GM18519 (cell line): ENCODE data around the gene CA5A.

ENCODE experiments used
- ATAC-seq: cut with Tn5 transposase; IDR thresholded peaks from one replicate; pipeline ENCODE4 v1.9.1; 2021; ENCODE audit warnings: mild to moderate bottlenecking, moderate library complexity; ENCODE audit not compliant: unreplicated experiment, low FRiP score

CA5A gene

DNA sequence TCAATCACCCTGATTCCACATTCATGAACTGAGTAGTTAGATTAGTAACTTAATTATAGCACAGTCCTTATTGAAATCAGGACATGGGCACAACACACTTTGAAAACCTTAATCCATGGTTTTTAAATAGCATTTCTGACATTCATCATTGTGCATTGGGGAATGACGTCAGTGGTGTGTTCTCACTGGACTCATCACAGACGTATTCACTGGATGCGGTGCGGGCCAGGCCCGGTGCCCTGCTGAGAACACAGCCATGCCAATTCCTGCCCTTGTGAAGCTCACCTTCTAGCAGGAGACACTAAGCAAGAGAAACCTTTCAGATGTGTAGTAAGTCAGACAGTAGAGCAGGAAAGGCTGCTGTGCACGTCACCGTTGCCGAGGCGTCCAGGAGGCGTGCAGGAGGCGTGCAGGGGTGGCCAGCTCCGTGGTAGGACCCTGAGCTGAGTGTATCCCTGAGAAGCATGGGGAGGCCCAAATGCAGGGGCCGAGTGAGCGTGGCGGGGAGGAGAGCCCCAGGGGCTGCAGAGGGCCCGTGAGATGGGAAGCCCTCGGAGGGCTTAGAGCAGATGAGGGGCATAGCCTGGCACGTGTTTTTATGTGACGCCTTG lies 27.8 kb upstream of the CA5A start:
- ATAC-seq, result no peak

DNA sequence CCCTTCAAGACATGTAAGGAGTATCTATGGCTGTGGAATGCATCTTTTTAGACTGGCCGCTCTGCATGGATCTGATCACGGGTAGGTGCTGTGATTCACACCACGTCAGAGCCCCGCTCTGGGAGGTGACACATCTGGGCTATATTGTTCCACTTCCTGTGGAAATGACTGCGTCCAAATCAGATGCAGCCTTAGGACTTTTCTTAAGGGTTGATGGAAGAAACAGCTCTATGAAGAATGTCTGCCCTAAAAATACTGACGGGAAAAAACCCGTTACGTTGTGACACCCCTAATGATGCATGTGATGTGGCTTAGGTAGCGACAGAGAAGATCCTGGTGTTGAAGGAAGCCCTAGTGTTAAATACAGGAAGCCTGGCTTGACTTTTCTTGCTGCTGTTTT lies 27.1 kb upstream of the CA5A start:
- ATAC-seq, result no peak

- ATAC-seq, result no peak
Measured at GRCh38 chr16:87961623-87962022, 25.3 kb upstream of the CA5A start.

DNA sequence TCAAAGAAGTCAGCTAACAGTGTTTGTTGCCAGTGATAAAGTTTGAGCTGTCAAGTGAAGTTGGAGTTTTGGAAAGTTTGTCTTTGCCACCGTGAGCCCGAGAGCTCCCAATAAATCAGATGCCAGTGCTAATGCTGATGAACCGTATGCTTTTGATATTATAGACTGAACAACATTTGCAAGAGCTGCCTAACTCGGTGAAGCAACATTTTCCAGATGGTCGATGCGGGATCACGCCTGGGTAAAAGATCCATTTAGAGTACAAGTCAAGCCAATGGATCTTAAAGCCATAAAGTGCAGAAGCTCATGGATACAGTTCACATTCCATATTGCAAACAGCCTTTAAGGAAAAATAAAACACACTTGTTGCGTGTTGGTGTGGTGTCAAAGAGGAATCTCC lies 24.5 kb upstream of the CA5A start:
- ATAC-seq, result no peak

- ATAC-seq, result no peak
Measured at GRCh38 chr16:87960296-87960695, 24.0 kb upstream of the CA5A start.

DNA sequence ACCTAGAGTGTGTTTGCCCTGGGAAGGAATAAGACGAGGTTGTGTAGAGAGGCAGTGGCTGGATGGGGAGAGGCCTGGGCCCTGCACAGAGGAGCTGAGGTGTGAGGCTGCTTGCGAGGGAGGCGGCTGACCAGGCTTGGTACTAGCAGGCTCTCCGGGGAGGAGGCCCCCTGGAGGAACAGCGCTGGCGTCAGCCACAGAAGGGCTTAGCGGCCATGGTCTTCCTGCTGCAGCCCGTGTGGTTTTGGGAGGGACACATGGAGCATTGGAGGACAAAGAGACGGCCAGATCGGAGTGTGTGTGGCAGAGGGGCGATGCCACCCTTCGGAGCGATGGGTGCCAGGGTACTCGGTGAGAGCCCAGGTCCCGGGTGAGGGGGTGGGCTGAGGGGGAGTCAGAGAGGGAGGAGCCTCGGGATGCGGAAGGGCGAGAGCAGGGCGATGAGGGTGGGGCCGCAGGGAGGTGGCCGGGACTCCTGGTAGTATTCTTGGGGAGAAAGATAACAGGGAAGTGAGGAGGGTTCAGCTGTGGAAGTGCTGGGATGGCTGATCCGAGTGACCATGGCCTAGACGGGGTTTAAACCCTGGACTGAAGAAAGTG lies 23.2 kb upstream of the CA5A start:
- no peak for ATAC-seq

- no peak for ATAC-seq
Measured at GRCh38 chr16:87958632-87959031, 22.3 kb upstream of the CA5A start.

GRCh38 chr16:87957296-87958094 lies 21.2 kb upstream of the CA5A start:
- no peak for ATAC-seq

GRCh38 chr16:87956365-87957231 lies 20.3 kb upstream of the CA5A start:
- ATAC-seq, result no peak

DNA sequence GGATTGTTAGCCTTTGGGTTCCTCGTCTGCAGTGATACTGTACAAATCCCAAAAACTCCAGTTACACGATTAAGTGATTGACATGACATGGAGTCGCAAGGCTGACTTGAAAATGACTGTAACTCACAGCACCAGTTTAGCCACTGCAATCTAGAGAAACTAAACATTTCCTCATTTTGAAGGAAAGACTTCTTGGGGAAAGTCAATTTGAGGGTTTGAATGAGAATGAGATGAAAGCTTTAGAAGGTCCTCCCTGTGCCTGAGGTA lies 19.7 kb upstream of the CA5A start:
- ATAC-seq, result no peak

DNA sequence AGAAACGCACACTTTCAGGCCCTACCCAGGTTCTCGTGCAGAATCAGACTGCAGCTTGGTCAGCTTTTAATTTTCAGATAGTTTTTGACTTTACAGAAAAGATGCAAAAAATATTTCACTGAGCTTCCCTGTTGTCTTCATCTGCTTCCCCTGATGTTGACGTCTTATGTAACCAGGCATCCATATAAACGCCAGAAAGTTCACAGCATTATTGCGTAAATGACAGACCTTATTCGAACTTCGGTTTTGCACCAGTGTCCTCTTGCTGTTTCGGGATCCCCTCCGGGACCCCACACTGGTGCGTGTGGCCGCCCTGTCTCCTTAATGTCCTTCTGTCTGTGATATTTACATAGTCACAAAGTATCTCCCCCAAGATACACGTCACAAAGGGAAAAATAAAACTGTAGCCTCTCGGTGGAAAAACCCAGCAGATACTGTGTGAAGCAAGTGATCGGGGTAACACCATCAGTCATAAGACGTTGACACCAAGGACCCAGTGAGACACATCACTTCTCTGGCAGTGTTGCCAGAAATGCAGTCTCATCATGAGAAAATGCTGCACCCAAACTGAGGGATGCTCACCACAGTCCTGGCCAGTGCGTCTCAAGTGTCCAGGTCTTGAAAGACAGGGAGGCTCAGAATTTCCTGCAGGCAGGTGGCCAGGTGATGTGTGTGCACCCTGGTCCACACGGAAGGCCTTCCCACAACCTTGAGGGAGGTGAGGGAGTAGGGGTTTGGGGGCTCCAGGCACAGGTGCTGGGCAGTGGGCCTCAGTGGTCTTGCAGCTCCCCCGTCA lies 19.2 kb upstream of the CA5A start:
- ATAC-seq, result no peak

DNA sequence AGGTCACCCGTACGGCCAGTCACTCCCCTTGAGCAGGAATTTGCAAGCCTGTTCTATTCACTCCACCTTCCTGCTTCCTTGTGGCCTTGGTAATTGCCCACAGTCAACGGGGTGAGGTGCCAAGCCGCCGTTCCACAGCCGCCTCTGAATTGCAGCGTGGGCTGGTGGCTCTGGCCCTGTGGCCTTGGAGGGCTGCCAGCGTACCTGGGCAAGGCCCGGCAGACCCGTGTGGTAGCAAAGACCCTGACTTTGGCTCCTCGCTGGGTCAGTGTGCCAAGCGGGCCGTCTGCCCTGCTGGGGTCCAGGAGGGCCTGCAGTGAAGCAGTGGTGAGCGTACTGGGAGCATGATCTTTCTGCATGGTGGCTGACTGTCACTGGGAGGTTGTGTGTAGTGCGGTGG lies 18.5 kb upstream of the CA5A start:
- no peak for ATAC-seq

DNA sequence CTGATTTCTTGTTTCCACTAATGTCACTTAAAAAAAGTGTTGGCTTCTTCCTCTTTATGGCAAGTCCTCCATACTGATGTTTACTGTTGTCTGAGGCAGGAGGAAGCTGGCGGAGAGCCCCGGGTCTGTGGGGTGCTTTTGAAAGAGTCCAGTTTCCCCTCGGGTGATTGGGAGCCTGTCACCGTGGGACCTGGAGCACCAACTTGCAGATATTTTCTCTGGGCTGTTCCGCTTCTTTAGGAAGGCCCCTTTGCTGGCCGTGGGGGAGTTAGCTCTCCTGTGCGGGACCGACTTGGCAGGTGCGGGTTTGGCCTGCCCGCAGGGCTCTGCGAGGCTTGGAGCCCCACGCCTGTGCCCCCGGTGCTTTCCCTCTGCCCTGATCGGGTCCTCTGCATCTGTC lies 18.0 kb upstream of the CA5A start:
- no peak for ATAC-seq

DNA sequence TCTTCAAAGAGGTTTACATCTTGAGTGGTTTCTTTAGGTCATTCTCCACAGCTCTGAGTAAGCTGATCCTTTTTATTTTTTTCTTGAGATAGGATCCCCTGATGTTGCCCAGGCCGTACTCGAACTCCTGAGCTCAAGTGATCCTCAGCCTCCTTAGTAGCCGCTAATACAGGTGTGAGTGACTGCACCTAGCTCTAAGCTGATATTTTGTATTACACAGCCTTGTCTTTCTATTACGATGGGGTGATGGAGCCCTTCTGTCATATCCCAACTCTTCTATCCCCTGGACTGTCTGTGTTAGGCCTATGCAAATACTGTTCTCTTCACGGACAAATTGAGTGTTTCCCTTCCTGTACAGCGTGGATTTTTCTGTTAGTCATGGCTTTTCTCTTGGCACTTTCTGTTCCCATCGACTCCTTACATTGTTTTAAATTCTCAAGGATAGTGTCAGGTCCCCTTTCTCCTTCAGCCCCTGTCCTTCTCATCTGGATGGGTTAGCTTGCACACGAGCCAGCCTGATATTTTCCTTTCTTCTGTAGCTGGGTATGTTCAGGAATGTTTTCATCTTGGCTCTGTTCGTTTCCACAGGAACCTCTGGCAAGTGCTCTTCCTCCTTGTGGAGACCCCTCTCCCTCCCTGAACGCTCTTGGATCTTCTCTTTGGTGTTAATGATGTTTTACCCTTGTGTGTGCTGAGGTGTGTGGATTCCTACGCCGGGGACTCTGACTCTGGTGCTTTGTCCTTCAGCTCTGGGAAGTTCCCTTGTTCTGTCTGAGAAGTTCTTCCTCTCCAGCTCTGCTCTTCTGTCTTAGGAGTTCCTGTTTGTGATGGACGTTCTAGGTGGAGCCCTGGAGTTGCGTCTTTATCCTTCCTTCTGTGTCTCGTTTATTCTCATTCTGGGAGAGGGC lies 17.2 kb upstream of the CA5A start:
- no peak for ATAC-seq

DNA sequence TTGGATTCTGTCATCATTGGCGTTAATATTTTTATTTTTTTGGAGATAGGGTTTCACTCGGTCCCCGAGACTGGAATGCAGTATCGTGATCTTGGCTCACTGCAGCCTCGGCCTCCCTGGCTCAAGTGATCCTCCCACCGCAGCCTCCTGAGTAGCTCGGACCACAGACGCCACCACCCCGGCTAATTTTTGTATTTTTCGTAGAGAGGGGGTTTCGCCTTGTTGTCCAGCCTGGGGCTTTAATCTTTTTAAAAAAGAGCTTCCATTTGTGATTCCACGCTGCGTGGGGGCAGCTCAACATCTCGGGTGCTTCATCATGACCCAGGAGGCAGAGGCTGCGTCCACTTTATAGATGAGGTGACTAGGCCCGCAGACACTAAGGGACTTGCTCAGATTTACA lies 16.4 kb upstream of the CA5A start:
- ATAC-seq, result no peak

DNA sequence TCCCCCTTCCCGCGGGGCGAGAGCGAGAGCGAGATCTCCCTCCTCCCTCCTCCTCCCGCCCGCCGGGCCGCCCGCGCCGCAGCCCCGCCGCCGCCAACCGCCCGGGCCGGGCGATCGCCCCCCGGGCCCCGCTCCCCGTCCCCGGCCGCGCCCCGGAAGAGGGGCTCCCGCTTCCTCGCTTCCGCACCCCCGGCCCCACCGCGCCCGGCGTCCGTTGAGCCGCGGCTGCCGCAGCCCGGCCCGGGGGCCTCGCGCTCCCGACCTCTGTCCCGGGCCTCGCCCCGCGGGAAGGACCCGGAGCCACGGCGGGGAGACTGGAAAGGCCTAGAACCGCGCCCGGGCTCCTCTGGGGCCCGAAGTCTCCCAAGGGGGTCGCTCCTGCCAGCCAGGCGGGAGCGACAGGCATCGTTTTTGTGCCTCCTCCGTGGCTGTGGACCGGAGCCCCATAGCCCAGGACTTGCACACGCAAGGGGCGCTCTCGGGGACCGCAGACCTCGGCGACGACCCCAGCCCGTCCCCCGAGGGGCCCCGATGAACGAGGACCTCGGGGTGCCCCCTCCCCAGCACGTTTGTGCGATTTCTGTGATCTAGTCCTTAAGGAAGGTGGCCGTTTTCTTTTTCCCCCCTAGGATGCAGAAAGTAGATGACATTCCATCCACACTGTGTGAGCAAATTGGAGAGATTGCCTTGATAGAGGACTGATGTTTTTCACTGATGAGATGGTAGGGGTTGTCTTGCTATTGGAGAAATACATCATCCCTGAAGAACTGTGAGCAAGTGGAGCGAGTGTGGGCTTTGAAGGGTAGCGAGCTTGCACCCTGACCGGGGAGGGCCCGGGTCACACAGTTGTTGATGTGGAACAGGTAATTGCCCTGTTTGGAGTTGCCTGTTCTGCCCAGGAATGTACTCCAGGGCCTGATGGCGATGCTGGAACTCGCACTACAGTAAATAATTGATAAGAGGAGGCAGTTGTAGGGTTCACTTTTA lies 15.5 kb upstream of the CA5A start:
- peak; percentile 7 for ATAC-seq

DNA sequence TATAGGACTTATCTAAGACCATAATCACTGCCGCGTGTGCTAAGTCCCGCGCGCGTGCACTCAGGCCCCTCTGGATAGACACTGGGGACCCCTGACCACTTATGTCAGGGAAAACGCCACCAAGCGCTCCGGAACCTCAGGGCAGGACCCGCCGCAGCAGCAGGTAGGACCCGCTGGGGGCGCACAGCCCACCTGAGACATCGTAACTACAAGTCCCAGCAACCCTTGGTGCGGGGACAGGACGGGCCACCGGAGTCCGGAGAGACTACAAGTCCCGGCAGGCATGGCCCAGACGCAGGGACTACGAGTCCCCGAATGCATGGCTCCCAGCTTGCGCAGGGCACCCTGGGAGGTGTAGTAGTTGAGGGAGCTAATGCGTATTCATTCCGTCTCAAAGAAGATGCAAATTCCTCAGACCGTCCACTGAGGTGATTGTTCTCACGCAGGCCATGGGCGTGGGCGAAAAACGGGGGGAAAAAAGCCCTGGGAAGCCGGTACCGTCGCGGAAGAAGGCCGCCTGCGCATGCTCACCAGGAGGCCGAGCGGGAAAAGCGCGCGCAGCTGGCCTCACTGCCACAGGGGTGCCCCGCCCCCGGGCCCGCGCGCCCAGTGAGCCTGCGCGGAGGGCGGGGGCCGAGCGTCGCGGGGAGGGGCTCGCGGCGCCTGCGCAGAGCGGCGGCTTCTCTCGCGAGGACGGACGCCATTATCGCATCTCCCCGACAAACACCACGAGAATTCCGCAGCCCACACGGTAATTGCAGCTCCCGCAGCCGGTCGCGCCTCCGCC lies 14.6 kb upstream of the CA5A start, which contains the start of gene BANP:
BANP (plus strand) TSS at position 670 of the 787 bp plus-strand sequence. CDS start 23,682 bp downstream, outside the sequence.
- ATAC-seq, result peak; percentile 67
